SIG-M5 (cell line): ENCODE measurements around the gene ARHGAP30.
A peak's percentile ranks its signal among the peaks of the same experiment; 100 is the strongest.
"Not testable (repeated sequence)": the region's sequence is repeated elsewhere in the genome, so short reads cannot be mapped to it uniquely, and the experiment has no call there.

Experiments used
- DNase-seq: peaks from one replicate; lab custom pipeline; 2025; lab: John Stamatoyannopoulos, UW

The ARHGAP30 gene

GRCh38 chr1:161039546-161039945 lies 30.1 kb downstream of the ARHGAP30 start:
- DNase-seq, result no peak

- DNase-seq, result no peak
These were observed 30.5 kb downstream of the ARHGAP30 start for GRCh38 chr1:161039154-161039545.

GRCh38 chr1:161038523-161039153 lies 31.1 kb downstream of the ARHGAP30 start, which contains the start of gene TSTD1:
Gene TSTD1, minus strand, starts transcription at chr1:161038964. Its CDS starts 75 bp downstream, at chr1:161038889.
- no peak for DNase-seq

DNA sequence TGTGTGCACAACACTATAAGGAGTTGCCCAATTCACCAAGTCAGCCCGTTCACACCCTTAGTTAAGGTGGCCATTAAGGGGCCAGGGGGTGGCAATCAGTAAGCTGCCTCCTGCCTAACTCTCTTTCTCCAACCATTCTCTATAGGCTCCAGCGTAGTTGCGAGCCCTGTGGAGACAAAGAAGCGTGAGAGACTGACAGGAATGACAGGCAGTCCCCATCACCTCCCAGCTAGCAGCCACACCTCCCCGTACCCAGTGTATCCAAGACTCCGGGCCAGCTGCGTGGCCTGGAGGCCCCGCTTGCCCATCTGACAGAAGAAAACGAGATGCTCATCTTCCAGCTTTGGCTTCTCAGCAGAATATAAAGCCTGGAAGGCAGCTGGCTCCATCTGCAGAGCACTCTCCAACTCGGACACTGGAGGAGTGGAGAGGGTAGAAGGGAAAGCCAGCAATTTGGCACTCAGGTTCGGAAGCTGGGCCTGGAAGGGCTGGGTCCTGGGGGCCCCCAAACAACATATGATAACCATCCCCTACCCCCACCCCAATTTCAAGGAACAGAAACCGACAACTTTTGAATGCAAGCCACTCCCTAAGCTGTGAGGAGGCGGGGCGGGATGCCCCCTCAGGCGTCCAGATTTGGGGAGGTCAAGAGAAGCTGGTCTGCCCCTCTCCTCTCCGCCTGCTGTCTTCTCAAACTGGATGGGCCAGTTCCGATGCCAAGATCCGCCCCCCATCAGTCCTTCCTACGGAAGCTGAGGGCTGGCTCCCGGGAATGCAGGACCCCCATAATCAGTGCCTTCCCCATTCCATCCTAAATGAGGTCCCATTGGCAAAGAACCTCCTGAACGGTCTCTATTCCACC lies 31.8 kb downstream of the ARHGAP30 start:
- DNase-seq, result no peak

GRCh38 chr1:161033751-161034150 lies 35.9 kb downstream of the ARHGAP30 start:
- DNase-seq, result no peak

DNA sequence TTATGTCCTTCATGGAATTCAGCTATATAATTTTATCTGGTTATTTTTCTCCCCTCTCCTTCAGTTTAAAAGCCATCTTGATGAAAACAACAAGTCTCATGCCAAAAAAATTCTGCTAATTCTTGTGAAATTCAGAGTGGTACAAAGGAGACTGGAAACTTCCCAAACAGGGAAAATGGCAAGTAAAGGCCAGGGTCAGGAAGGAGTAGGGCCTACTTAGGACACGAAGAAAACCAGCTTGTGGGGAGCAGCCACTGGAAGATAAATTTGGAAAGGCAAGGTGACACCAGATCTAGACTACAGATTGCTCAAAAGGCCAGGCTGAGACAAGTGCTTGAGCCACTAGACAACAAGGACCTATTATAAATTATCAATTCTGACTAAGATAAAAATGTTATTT lies 37.3 kb downstream of the ARHGAP30 start:
- no peak for DNase-seq

GRCh38 chr1:161031874-161032273 lies 37.8 kb downstream of the ARHGAP30 start:
- DNase-seq, result no peak

- not testable (repeated sequence) for DNase-seq
These were observed 40.2 kb downstream of the ARHGAP30 start for GRCh38 chr1:161029466-161029865.

DNA sequence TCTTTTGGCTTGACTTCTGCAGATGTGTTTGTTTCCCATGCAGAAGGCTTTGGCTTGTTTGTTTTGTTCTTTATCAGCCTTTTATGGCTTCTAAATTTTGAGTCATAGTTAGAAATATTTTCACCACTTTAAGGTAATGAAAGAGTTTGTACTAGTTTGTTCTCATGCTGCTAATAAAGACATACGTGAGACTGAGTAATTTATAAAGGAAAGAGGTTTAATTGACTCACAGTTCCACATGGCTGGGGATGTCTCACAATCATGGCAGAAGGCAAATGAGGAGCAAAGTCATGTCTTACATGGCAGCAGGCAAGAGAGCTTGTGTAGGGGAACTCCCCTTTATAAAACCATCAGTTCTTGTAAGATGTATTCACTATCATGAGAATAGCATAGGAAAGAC lies 42.7 kb downstream of the ARHGAP30 start:
- DNase-seq, result not testable (repeated sequence)

DNA sequence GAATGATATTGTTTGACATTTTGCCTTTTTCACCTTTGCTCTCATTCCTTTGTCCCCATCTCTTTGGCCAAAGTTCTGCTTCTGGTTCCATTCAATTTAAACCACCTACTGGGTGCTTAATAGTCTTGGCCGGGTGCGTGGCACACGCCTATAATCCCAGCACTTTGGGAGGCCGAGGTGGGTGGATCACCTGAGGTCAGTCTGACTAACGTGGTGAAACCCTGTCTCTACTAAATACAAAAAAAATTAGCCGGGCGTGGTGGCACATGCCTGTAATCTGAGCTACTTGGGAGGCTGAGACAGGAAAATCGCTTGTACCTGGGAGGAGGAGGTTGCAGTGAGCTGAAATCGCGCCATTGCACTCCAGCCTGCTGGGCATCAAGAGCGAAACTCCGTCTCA lies 47.3 kb downstream of the ARHGAP30 start:
- DNase-seq, result not testable (repeated sequence)

GRCh38 chr1:161021970-161022353 lies 47.7 kb downstream of the ARHGAP30 start:
- no peak for DNase-seq

GRCh38 chr1:161021165-161021969 lies 48.3 kb downstream of the ARHGAP30 start:
- DNase-seq, result peak; percentile 89

GRCh38 chr1:161020509-161021164 lies 49.1 kb downstream of the ARHGAP30 start, which contains the start of gene F11R:
Gene F11R, minus strand, starts transcription at chr1:161021152. Its CDS starts 79 bp downstream, at chr1:161021073.
- DNase-seq, result no peak

GRCh38 chr1:161019751-161020495 lies 49.8 kb downstream of the ARHGAP30 start:
- DNase-seq, result no peak

DNA sequence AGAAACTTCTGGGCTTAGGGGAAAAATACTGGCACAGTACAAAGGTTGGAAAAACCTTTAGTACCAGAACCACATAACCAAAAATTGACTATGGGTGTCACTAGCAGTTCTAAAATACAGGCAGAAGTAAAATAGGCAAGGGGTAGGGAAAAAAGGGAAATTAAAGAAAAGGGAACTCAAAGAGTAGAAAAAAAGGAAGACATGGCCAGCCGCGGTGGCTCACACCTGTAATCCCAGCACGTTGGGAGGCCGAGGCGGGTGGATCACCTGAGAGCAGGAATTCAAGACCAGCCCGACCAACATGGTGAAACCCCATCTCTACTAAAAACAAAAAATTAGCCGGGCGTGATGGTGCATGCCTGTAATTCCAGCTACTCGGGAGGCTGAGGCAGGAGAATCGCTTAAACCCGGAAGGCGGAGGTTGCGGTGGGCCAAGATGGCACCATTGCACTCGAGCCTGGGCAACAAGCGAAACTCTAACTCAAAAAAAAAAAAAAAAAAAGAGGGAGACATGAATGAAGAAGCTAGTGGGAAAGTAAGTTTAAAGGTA lies 50.5 kb downstream of the ARHGAP30 start:
- not testable (repeated sequence) for DNase-seq

GRCh38 chr1:161018631-161018930 lies 51.1 kb downstream of the ARHGAP30 start:
- no peak for DNase-seq

GRCh38 chr1:161017756-161018630 lies 51.7 kb downstream of the ARHGAP30 start:
- no peak for DNase-seq

DNA sequence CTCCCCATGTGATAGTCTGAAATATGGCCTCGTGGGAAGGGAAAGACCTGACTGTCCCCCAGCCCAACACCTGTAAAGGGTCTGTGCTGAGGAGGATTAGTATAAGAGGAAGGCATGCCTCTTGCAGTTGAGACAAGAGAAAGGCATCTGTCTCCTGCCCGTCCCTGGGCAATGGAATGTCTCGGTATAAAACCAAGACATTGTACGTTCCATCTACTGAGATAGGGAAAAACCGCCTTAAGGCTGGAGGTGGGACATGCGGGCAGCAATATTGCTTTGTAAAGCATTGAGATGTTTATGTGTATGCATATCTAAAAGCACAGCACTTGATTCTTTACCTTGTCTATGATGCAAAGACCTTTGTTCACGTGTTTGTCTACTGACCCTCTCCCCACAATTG lies 52.5 kb downstream of the ARHGAP30 start:
- DNase-seq, result not testable (repeated sequence)

DNA sequence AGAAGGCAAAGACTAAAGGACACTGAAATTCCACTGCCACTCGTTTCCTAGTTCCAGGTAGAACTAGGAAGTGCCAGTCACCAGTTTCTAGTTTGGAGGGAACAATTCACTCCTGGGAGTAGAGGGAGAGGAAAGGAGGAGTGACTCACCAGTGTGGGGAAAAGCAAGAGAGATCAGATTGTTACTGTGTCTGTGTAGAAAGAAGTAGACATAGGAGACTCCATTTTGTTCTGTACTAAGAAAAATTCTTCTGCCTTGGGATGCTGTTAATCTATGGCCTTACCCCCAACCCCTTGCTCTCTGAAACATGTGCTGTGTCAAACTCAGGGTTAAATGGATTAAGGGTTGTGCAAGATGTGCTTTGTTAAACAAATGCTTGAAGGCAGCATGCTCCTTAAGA lies 53.0 kb downstream of the ARHGAP30 start:
- DNase-seq, result not testable (repeated sequence)
